MM.1S (cell line): ENCODE data around the gene SMAD7.

Source experiments
- DNase-seq: peaks from one replicate; pipeline ENCODE4 v3.0.0-alpha.2; 2015
- H2AFZ ChIP-seq: fragments of 300-600 bp; sonication (generic); 2 replicates; pipeline ENCODE4 v1.6.0; 2016; ENCODE audit warnings: antibody characterized with exemption, low read length
- H3F3A ChIP-seq: fragments of 300-600 bp; sonication (generic); 2 replicates; pipeline ENCODE4 v1.6.1; 2016; ENCODE audit warnings: mild to moderate bottlenecking, antibody characterized with exemption, low read length, moderate library complexity, mixed read lengths; ENCODE audit not compliant: insufficient read depth
- H3K27ac ChIP-seq: fragments of 300-600 bp; sonication (generic); 2 replicates; pipeline ENCODE4 v1.5.1; 2016; ENCODE audit warnings: mild to moderate bottlenecking, low read length
- H3K27me3 ChIP-seq: fragments of 300-600 bp; sonication (generic); replicated peaks from 2 replicates; pipeline ENCODE4 v1.6.0; 2016; ENCODE audit warnings: low read length; ENCODE audit not compliant: insufficient read depth
- H3K36me3 ChIP-seq: fragments of 300-600 bp; sonication (generic); replicated peaks from 2 replicates; pipeline ENCODE4 v1.6.1; 2016; ENCODE audit warnings: mild to moderate bottlenecking, low read length, mixed read lengths; ENCODE audit not compliant: insufficient read depth
- H3K4me1 ChIP-seq: fragments of 300-600 bp; sonication (generic); 2 replicates; pipeline ENCODE4 v1.6.1; 2016; ENCODE audit warnings: low read length, mixed read lengths
- H3K4me2 ChIP-seq: fragments of 300-600 bp; sonication (generic); 2 replicates; pipeline ENCODE4 v1.6.0; 2016; ENCODE audit warnings: low read depth, low read length
- H3K4me3 ChIP-seq: fragments of 300-600 bp; sonication (generic); 2 replicates; pipeline ENCODE4 v1.5.1; 2016; ENCODE audit warnings: low read length, mixed read lengths
- H3K79me2 ChIP-seq: fragments of 300-600 bp; sonication (generic); 2 replicates; pipeline ENCODE4 v1.6.1; 2016; ENCODE audit warnings: mixed run types, low read length, mixed read lengths
- H3K9ac ChIP-seq: fragments of 300-600 bp; sonication (generic); 2 replicates; pipeline ENCODE4 v1.6.1; 2016; ENCODE audit warnings: low read length, mixed read lengths
- H3K9me2 ChIP-seq: fragments of 300-600 bp; sonication (generic); replicated peaks from 2 replicates; pipeline ENCODE4 v1.6.1; 2016; ENCODE audit warnings: mild to moderate bottlenecking, low read length, mixed read lengths; ENCODE audit not compliant: insufficient read depth
- H3K9me3 ChIP-seq: fragments of 300-600 bp; sonication (generic); replicated peaks from 2 replicates; pipeline ENCODE4 v1.6.1; 2016; ENCODE audit warnings: mild to moderate bottlenecking, low read length, mixed read lengths; ENCODE audit not compliant: insufficient read depth
- H4K20me1 ChIP-seq: fragments of 300-600 bp; sonication (generic); 2 replicates; pipeline ENCODE4 v1.6.1; 2016; ENCODE audit warnings: mild to moderate bottlenecking, low read length, moderate library complexity, mixed read lengths; ENCODE audit not compliant: insufficient read depth
- CTCF ChIP-seq: fragments of 300-600 bp; sonication (generic); IDR thresholded peaks from 2 replicates; pipeline ENCODE4 v1.5.1; 2016; ENCODE audit warnings: antibody characterized with exemption, low read length, mixed read lengths
- EZH2 ChIP-seq: fragments of 300-600 bp; sonication (generic); optimal IDR thresholded peaks from 2 replicates; pipeline ENCODE3; 2017; ENCODE audit warnings: low read depth, mild to moderate bottlenecking, antibody characterized with exemption, low read length, mixed read lengths
- EZH2phosphoT487 ChIP-seq: fragments of 300-600 bp; sonication (generic); IDR thresholded peaks from 2 replicates; pipeline ENCODE4 v1.6.1; 2018; ENCODE audit warnings: antibody characterized with exemption, low read length

The SMAD7 gene

GRCh38 chr18:48878471-48878870, 72.3 kb downstream of the SMAD7 start:
- Histone ChIP-seq H3K27ac (no peak overlapping the region), H3K9me2 (no peaks in the 10 kb centered on the region), H3K9me3 (no peaks in the 10 kb centered on the region), H3F3A (no peaks in the 10 kb centered on the region), H3K4me3 (no peak overlapping the region), H3K4me1 (no peaks in the 10 kb centered on the region), H3K27me3 (no peaks in the 10 kb centered on the region), H3K4me2 (no peak overlapping the region), H3K79me2 (no peaks in the 10 kb centered on the region), H4K20me1 (no peaks in the 10 kb centered on the region), H3K36me3 (no peaks in the 10 kb centered on the region), H3K9ac (no peak overlapping the region), H2AFZ (no peak overlapping the region)
- TF ChIP-seq EZH2 (no peak), CTCF (no peak), EZH2phosphoT487 (no peak)
- no peak for DNase-seq

DNA sequence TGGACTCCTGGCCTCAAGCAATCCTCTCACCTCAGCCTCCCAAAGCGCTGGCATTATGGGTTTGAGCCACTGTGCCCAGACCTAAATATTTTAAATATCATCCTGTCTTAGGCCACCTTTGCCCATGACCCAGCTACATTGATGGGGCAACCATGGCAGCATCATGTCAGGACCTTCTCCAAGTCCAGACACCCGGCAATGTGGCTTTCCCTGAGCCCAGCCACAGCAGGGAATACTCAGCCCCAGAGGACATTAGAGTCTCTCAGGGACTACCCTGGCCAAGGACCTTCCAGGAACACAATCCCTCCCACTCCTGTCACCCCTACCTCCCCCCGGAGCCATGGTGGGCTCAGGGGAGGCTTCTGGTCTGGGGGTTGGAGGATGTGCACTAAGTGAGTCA, 72.8 kb downstream of the SMAD7 start:
- no peak overlapping the region for H2AFZ ChIP-seq
- no peak overlapping the region for H3K4me3 ChIP-seq
- H3F3A ChIP-seq: no peaks in the 10 kb centered on the region
- H3K4me1 ChIP-seq: no peaks in the 10 kb centered on the region
- H3K36me3 ChIP-seq: no peaks in the 10 kb centered on the region
- H4K20me1 ChIP-seq: no peaks in the 10 kb centered on the region
- H3K9ac ChIP-seq: no peak overlapping the region
- H3K27ac ChIP-seq: no peak overlapping the region
- no peak for DNase-seq
- H3K27me3 ChIP-seq: no peaks in the 10 kb centered on the region
- no peaks in the 10 kb centered on the region for H3K9me2 ChIP-seq
- no peak overlapping the region for H3K4me2 ChIP-seq
- no peak for TF ChIP-seq EZH2
- no peak for TF ChIP-seq CTCF
- TF ChIP-seq EZH2phosphoT487: no peak
- H3K9me3 ChIP-seq: no peaks in the 10 kb centered on the region
- H3K79me2 ChIP-seq: no peaks in the 10 kb centered on the region

DNA sequence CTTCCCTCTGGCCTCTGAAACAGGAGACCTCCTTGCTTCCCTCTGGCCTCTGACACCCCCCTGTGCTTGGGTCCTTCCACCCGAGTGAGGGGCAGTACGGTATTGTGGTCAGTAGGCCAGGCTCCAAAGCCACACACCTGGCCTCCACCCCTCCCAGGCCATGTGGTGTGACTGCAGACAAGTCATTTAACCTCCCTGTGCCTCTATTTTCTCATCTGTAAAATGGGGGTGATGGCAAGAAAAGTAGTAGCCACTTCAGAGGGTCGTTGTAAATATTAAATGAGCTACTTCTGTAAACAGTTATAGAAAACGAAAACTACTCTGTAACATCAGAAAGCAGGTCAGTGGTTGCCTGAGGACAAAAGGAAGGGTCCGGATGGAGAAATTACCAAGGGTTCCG, 74.2 kb downstream of the SMAD7 start:
- no peaks in the 10 kb centered on the region for H4K20me1 ChIP-seq
- TF ChIP-seq EZH2phosphoT487: no peak
- no peak for TF ChIP-seq EZH2
- TF ChIP-seq CTCF: no peak
- no peak overlapping the region for H3K9ac ChIP-seq
- H3K27me3 ChIP-seq: no peaks in the 10 kb centered on the region
- no peak for DNase-seq
- H2AFZ ChIP-seq: no peak overlapping the region
- H3F3A ChIP-seq: no peaks in the 10 kb centered on the region
- H3K9me3 ChIP-seq: no peaks in the 10 kb centered on the region
- H3K4me2 ChIP-seq: no peak overlapping the region
- no peaks in the 10 kb centered on the region for H3K4me1 ChIP-seq
- no peaks in the 10 kb centered on the region for H3K36me3 ChIP-seq
- no peaks in the 10 kb centered on the region for H3K9me2 ChIP-seq
- no peak overlapping the region for H3K4me3 ChIP-seq
- H3K27ac ChIP-seq: no peak overlapping the region
- no peaks in the 10 kb centered on the region for H3K79me2 ChIP-seq
